ENCODE results near the gene CELA3B. TPM values are rescaled to one million over a fixed set of nuclear protein-coding genes. Genes with fewer than 3 reads are reported as not detected.
"Not testable (repeated sequence)": the region's sequence is repeated elsewhere in the genome, so short reads cannot be mapped to it uniquely, and the experiment has no call there.

The CELA3B gene
- total RNA-seq, 2 donors from 2014 or later: 0.76 to 2.0 TPM

- intact Hi-C loops (cut with DNase I, micrococcal nuclease): no loop called here
- DNase-seq: peak; percentile 41 to 74
- ATAC-seq: peak; percentile 84
These were observed 54.6 kb downstream of the CELA3B start for GRCh38 chr1:22031214-22031962.

- intact Hi-C loops (cut with DNase I, micrococcal nuclease); ATAC-seq: not testable (repeated sequence)
These were observed 58.0 kb downstream of the CELA3B start for GRCh38 chr1:22034834-22035233.

GRCh38 chr1:22037520-22037919, 60.7 kb downstream of the CELA3B start:
- intact Hi-C loops (cut with DNase I, micrococcal nuclease): no loop called here
- no peak for ATAC-seq

More at GRCh38 chr1:22034834-22035233, 58.0 kb downstream of the CELA3B start:
- DNase-seq: not testable (repeated sequence)

GRCh38 chr1:22038036-22038435, 61.2 kb downstream of the CELA3B start:
- DNase-seq (no peak), ATAC-seq (no peak)
- intact Hi-C loops (cut with DNase I, micrococcal nuclease): no loop called here

More at GRCh38 chr1:22037520-22037919, 60.7 kb downstream of the CELA3B start:
- no peak for DNase-seq

Other genes starting within 250 kb of the CELA3B start
- gene USP48, start 193.9 kb upstream of the CELA3B start, total RNA-seq: 10 to 100 TPM; 44.6 to 48.6 TPM
- gene LDLRAD2, start 164.8 kb upstream of the CELA3B start, total RNA-seq: under 1 TPM; 0.09 to 0.39 TPM
- 100 to 1,000 TPM; 180 to 206 TPM for gene HSPG2, start 39.7 kb upstream of the CELA3B start, total RNA-seq
- gene CELA3A, start 24.6 kb downstream of the CELA3B start, total RNA-seq: 1 to 10 TPM; 1.1 to 2.1 TPM
- gene CDC42, start 75.7 kb downstream of the CELA3B start, total RNA-seq: 100 to 1,000 TPM; 269 to 323 TPM
- 1 to 10 TPM; 2.5 to 3.1 TPM for gene WNT4, start 166.1 kb downstream of the CELA3B start, total RNA-seq